GM19324 (cell line): ENCODE measurements around the gene CHST9.
"Not testable (repeated sequence)": the region's sequence is repeated elsewhere in the genome, so short reads cannot be mapped to it uniquely, and the experiment has no call there.

Experiments used
- ATAC-seq: cut with Tn5 transposase; IDR thresholded peaks from one replicate; pipeline ENCODE4 v1.9.1; 2021; ENCODE audit warnings: mild to moderate bottlenecking, moderate library complexity; ENCODE audit not compliant: unreplicated experiment, low FRiP score

The CHST9 gene

DNA sequence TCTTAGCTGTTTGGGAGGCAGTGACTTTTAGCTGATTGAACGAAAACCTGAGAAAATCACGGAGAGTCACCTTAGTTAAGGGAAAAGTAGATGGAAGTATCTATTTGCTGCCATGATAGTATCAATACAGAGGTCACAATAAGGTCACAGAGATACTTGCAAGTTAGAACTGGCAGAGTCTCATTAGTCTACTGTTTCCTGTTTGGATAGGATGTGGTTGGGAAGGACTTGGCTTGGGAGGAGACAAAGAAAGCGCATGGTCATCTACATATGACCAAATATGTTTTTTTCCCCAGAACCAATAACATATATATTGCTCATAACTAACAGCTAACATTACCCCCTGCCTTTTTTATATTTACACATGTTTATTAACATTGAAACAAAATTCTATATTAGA is 241.2 kb downstream of the CHST9 start:
- no peak for ATAC-seq

DNA sequence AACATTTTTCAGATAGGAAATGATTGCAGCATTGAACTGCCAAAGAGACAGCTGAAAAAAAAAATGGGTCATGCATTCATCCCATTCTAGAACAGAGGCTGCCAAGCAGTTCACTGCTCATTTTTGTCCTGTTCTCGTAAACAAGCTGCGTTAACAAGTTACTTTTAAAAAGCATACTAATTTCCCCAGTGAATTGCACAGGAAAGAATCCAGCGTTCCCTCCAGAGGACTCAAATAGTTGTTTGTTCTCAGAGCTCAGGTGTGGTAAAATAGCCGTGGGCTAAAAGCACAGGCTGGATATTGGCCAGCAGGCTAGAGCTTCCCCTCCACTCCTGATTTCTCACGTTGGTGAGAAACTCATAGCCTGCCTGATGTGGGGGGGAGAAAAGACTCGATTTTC is 243.5 kb downstream of the CHST9 start:
- no peak for ATAC-seq

DNA sequence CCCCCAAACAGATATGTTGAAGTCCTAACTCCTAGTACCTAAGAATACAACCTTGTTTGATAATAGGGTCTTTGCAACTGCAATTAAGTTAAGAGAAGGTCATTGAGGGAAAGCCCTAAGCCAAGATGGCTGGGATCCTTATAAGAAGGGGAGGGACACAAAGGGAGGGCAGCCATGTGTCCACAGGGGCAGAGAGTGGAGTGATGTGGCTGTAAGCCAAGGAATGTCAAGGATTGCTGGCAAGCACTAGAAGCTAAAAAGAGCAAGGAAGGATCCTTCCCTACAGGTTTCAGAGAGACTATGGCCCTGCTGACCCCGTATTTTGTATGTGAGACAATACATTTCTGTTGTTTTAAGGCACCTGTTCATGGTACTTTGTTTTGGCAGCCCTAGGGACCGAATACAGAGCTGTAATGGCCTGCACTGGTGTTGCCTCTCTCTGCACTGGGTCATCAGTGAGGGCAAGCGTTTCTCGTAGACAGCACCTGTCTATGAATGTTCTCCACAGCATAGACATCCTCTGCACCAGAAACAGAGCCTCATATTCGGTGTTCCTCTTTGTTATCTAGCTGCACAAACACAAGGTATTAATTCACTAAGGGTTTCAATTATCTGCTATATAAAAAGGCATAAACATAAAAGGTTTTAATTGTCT is 244.2 kb downstream of the CHST9 start:
- ATAC-seq, result no peak

DNA sequence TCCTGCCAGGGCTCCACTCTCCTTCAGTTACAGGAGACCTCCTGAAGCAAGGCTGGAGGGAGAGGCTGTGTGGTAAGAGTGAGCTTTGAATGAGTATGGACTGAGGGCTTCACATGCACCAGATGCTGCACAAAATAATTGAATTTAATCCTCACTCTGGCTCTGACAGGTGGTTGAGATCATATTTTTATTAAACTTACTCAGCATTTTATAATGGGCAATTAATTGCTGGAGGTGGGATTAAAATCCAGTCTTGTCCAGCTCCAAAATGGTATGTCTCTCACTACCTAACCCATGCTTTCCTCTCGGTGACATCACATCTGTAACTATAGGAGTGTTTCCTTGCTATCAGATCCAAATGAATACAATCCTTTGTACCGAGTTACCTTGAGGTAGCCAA is 253.4 kb downstream of the CHST9 start:
- ATAC-seq, result no peak

DNA sequence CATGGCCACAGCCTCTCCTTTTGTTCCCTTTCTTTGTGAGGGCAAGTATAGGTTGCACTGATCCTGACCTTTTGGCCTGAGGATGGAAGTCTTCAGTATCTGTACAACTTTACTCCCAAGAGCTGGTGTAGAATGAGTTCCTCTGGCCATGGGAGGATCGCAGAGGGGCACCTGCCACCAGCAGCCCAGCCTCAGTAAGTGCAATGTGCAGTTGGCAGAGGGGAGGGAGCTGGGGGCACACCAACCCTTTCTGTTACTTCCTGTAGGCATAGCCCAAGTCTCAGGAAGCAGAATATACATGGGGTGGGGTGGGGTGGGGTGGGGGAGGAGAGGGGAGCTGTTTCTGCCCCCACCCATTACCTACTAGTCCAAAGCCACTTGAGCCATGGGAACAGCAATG is 254.5 kb downstream of the CHST9 start:
- ATAC-seq, result no peak

- ATAC-seq, result no peak
Observed at GRCh38 chr18:26928670-26929313, 256.3 kb downstream of the CHST9 start.

DNA sequence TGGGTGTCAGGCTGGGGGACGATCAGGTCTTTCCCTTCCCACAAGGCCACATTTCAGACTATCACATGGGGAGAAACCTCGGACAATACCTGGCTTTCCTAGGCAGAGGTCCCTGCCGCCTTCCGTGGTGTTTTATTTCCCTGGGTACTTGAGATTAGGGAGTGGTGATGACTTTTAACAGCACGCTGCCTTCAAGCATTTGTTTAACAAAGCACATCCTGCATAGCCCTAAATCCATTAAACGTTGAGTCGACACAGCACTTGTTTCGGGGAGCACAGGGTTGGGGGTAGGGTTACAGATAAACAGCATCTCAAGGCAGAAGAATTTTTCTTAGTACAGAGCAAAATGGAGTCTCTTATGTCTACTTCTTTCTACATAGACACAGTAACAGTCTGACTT is 257.3 kb downstream of the CHST9 start:
- ATAC-seq, result not testable (repeated sequence)

DNA sequence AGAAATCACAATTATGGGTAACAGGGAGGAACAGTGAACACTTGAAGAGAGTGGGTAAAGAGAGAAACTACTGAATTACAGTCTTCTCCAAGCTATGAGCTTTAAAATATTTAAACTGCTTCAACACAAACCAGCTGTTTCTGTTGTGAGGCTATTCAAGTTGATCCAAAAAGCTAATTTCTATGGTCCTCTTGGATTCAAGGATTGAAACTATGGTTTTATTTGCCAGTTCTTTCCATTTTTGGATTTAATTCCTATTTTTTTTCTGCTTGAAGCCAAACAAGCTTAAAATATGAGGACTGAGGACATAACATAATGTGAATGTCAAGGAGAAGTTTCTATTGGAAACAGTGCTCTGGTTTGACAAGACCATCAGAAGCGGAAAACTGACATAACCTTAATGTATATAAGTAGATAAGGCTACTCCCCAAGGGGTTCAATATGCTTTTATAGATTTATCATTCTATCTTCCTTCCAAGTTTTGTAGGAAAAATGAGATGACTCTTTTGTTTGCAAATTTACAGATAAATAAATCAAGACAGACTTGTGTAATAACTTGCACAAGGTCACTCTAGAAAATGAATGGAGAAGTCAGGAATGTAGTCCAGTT is 258.9 kb downstream of the CHST9 start:
- ATAC-seq, result no peak

DNA sequence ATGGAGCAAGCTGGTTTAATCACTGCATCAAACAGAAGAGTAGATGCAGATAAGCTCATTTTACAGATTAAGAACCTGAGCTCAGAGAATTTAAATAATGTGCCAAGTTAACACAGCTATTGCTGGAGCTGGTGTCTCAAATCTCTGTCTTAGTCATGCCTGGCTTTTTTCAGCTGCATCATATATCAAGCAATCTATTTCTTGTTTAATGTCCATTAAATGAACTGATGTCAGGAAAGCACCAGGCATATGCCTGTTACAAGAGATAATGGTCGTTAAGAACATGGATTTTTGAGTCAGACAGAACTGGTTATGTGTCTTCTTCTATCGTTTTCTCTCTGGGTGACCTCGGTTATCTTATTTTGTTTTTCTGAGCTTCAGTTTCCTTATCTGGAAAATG is 259.8 kb downstream of the CHST9 start:
- ATAC-seq, result no peak

DNA sequence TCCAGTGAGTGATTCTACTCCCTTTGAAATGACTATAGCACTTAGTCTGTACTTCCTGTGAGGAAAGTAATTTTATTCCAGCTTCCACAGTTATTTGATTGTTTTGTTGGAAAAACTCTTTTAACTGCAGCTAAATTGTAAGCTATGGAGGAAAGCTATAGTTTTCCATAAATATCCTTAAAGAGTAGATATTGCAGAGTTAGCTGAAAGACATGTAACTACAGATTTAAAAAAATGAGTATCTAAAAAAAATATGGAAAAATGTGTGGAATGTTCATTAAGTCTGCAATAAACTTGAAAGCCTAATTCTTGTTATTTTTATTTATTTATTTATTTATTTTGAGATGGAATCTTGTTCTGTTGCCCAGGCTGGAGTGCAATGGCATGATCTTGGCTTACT is 262.8 kb downstream of the CHST9 start:
- ATAC-seq, result no peak

DNA sequence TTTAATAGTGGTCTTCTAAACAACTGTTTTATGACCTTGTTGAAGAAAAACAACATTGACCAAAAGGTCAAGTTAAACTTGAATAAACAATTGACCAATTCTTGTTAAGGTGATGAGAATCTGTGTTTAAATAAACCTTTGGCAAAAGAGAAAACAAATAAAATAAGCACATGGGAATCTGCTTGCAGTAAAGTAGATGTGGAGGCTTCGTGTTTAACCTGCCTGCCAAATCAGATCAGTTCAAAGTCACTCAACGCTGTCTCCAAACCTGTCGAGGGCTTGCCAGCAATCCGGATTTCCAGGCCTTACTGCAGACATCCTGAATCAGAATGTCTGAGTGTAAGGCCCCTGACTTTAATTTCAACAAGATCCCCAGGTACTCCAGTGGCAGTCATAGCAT is 264.5 kb downstream of the CHST9 start:
- no peak for ATAC-seq

DNA sequence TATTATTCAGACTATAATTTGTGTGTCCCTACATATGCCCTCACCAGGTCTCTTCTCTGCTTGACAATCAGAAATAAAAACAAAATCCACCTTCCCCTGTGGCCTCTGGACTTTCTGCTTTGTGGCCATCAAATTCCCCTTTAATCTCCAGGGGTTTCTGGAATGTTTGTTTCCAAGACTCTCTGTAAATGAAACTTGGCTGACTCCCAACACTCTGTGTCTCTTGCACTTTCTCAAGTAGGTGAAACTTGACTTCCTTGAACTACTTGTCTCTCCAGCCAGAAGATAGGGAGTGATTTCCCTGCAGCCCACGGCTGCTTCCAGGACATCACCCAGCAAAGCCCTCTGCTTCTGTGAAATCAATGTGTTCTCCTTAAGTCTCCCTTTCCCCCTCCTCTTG is 265.5 kb downstream of the CHST9 start:
- ATAC-seq, result no peak

- no peak for ATAC-seq
Observed at GRCh38 chr18:26919201-26919600, 265.9 kb downstream of the CHST9 start.

DNA sequence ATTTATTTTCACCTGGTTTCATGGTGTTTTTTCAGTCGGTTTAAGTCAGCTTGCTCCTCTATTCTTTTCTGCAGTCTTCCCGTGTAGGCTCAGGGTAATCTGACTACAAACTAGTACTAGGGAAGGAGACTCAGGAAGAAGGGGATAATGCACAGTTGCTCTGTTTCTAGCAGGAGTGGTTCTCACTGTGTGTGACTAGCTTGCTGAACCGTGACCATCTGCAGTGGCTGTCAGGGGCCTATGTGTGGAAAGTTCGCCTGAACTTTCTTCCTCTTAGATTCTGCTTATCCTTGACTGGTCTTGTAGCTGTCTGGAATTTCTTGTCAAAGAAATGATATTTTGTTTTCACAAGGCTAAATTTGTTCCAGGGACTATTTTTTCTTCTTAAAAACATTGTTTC is 273.3 kb downstream of the CHST9 start:
- no peak for ATAC-seq

DNA sequence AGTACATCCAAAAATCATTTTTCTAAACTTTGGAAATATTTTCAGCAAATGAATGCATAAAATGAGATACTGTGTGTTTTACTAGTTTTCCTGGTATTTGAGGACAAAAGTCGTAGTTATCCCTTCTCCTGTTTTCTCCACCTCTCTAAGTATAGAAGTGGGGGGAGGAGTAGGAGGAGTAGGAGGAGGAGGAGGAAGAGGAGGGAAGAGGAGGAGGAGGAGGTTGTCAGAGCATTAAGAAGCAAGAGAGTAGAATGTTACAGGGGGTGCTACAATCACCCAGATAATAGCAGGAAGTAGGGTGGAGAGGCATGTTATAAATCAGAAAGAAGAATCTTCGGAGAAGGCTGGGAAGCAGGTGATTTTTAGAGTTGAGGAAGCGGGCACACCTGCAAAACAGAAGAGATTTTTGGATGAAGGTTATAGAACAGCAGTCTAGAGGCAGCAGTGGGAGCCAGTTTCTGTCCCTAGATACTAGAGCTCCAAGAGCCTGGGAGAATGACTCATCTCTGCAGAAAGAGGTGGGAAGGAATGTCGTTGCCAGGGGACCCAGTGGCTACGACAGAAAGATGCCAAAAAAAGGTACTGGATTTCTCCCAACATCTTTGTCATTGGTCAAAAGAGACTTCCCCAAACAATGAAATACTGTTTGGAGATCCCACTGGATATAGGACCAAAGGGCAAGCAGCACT is 275.4 kb downstream of the CHST9 start:
- ATAC-seq, result no peak

GRCh38 chr18:26908906-26909305 is 276.2 kb downstream of the CHST9 start:
- no peak for ATAC-seq

GRCh38 chr18:26902291-26902690 is 282.8 kb downstream of the CHST9 start:
- no peak for ATAC-seq

DNA sequence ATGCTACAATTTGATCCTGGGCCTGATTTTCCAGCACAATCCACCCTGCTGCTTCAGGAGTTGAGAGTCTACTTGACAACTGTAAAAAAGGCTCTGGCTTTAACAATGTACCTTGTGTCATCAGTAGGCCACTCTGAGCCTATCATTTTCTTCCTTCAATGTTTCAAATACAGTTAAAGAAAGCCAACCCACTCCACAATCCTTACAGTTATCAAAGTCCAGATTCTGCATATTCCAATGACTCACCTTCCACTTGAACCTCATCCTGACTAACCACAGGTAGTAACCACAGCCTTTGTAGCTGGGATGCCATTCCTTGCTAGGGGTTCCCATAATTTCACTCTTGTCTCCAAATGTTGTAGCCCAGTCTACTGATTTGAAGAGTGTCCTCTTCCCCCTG is 284.1 kb downstream of the CHST9 start:
- ATAC-seq, result no peak

DNA sequence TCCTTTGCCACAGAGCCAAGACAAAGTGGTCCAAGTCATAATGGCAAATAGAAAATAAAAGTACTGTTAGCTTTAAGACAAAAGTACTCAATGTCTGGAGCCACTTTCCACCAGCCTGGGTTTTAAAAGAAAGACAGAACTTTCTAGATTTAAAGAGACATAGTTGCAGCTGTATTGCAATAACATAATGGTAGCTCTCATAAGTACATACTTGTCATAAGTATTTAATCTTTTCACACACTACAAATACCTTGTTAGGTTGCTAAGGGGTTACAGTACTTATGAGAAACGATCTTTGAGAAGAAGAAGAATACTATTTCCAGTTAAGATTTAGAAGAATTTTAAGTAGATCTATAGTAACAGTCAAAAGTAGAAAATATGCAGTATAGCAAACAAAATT is 290.7 kb downstream of the CHST9 start:
- ATAC-seq, result no peak

DNA sequence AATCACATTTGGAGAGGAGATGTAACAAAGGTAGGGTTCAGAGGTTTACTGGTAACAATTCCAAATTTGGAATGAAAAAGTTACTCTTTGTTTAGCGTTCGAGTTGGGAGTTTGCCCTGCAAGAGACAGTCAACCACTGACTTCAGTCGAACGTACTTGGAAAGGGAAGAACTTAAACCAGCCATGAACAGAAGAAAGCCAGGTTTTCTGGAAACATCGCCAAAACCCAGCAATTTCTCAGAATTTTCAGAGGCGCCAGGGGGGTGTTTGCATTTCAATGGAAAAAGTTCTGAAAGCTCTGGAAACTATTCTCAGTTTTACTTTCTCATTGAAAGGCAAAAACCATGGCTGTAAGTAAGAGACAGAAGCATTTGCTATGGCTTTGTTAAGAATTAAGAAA is 291.1 kb downstream of the CHST9 start:
- no peak for ATAC-seq

DNA sequence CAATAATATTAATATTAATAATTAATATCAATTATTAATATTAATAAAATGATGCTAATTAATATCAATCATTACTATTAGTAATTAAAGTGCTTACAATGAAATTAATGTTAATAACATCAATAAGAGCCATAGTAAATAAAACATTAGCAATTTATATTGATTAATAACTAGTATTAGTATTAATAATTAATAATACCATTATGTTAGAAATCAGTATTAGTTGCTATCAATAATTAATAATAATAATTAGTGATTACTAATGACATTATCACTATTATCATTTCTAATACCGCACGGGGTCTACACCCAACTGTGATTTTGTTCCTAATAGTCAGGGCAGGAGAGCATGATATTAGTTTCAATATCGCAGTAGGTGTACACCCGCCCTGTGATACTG is 296.8 kb downstream of the CHST9 start:
- no peak for ATAC-seq
